Measurements from ENCODE around the gene KLF3. TPM values are rescaled to one million over a fixed set of nuclear protein-coding genes. Genes with fewer than 3 reads are reported as not detected.

KLF3 gene
- total RNA-seq, 1 experiment from 2014 or later, result 29.9 TPM

- no peak for DNase-seq (ENCODE audit: extremely low read depth, low read depth)
Observed at GRCh38 chr4:38692421-38692820, 28.4 kb downstream of the KLF3 start.

- DNase-seq (ENCODE audit: extremely low read depth, low read depth), result no peak
Observed at GRCh38 chr4:38693569-38693968, 29.6 kb downstream of the KLF3 start.

GRCh38 chr4:38694330-38694729 is 30.3 kb downstream of the KLF3 start:
- no peak for DNase-seq (ENCODE audit: extremely low read depth, low read depth)

- DNase-seq (ENCODE audit: extremely low read depth, low read depth), result no peak
Observed at GRCh38 chr4:38695809-38696208, 31.8 kb downstream of the KLF3 start.

GRCh38 chr4:38696697-38697096 is 32.7 kb downstream of the KLF3 start:
- DNase-seq (ENCODE audit: extremely low read depth, low read depth), result no peak

GRCh38 chr4:38698176-38698575 is 34.2 kb downstream of the KLF3 start:
- no peak for DNase-seq (ENCODE audit: extremely low read depth, low read depth)

- DNase-seq (ENCODE audit: extremely low read depth, low read depth), result no peak
Observed at GRCh38 chr4:38699112-38699511, 35.1 kb downstream of the KLF3 start.

GRCh38 chr4:38703635-38704034 is 39.6 kb downstream of the KLF3 start:
- DNase-seq (ENCODE audit: extremely low read depth, low read depth), result no peak

GRCh38 chr4:38704622-38705154 is 40.7 kb downstream of the KLF3 start:
- no peak for DNase-seq (ENCODE audit: extremely low read depth, low read depth)

GRCh38 chr4:38706301-38706700 is 42.3 kb downstream of the KLF3 start:
- no peak for DNase-seq (ENCODE audit: extremely low read depth, low read depth)

- DNase-seq (ENCODE audit: extremely low read depth, low read depth), result no peak
Observed at GRCh38 chr4:38710053-38710452, 46.1 kb downstream of the KLF3 start.

GRCh38 chr4:38711066-38711465 is 47.1 kb downstream of the KLF3 start:
- no peak for DNase-seq (ENCODE audit: extremely low read depth, low read depth)

GRCh38 chr4:38715050-38715449 is 51.1 kb downstream of the KLF3 start:
- DNase-seq (ENCODE audit: extremely low read depth, low read depth), result no peak

- no peak for DNase-seq (ENCODE audit: extremely low read depth, low read depth)
Observed at GRCh38 chr4:38716256-38716655, 52.3 kb downstream of the KLF3 start.

- no peak for DNase-seq (ENCODE audit: extremely low read depth, low read depth)
Observed at GRCh38 chr4:38717604-38718003, 53.6 kb downstream of the KLF3 start.

GRCh38 chr4:38723114-38723513 is 59.1 kb downstream of the KLF3 start:
- no peak for DNase-seq (ENCODE audit: extremely low read depth, low read depth)

GRCh38 chr4:38723726-38724474 is 59.9 kb downstream of the KLF3 start:
- no peak for DNase-seq (ENCODE audit: extremely low read depth, low read depth)

- no peak for DNase-seq (ENCODE audit: extremely low read depth, low read depth)
Observed at GRCh38 chr4:38724475-38724808, 60.4 kb downstream of the KLF3 start.

- peak; percentile 14 for DNase-seq (ENCODE audit: extremely low read depth, low read depth)
Observed at GRCh38 chr4:38728631-38729141, 64.7 kb downstream of the KLF3 start.

GRCh38 chr4:38730493-38730829 is 66.5 kb downstream of the KLF3 start:
- no peak for DNase-seq (ENCODE audit: extremely low read depth, low read depth)

- peak; percentile 77 for DNase-seq (ENCODE audit: extremely low read depth, low read depth)
Observed at GRCh38 chr4:38730830-38731646, 67.0 kb downstream of the KLF3 start.

GRCh38 chr4:38733663-38734062 is 69.7 kb downstream of the KLF3 start:
- no peak for DNase-seq (ENCODE audit: extremely low read depth, low read depth)
